ENCODE results near the gene NMT2. TPM values are rescaled to one million over a fixed set of nuclear protein-coding genes. Genes with fewer than 3 reads are reported as not detected.

Gene NMT2
- total RNA-seq, 6 experiments from 2014 or later, result 18.1 to 34.5 (median 30.8) TPM

- TF ChIP-seq CTCF (IDR thresholded peaks at IDR 0.05) (no peak), POLR2A (IDR thresholded peaks at IDR 0.05) (no peak)
- Histone ChIP-seq H3K27me3 (no peaks in the 10 kb centered on the region), H3K27ac (no peak overlapping the region), H3K9me3 (no peaks in the 10 kb centered on the region), H3K4me3 (no peak overlapping the region), H3K4me1 (no peaks in the 10 kb centered on the region), H3K36me3 (no peaks in the 10 kb centered on the region)
- ATAC-seq (no peak), DNase-seq (no peak)
- intact Hi-C loops (cut with DNase I), result no loop called here
- 37% methylated on average over 1 of the region's 1 CpG for WGBS (ENCODE audit: insufficient coverage, low coverage, low lambda C conversion rate, missing lambda C conversion rate)
These were observed 109.8 kb downstream of the NMT2 start for GRCh38 chr10:15058689-15059088.

Small RNA genes lying within 50 kb of the gene (small RNA-seq; reads per million reads assigned to genes)
- 0 to 0.68 reads per million in 2 experiments for gene AL590365.1

Other genes starting within 250 kb of the NMT2 start
- gene DCLRE1C, start 214.6 kb downstream of the NMT2 start, total RNA-seq, result 1 to 10 TPM; 1.7 to 5.0 (median 3.0) TPM
- gene MEIG1, start 209.3 kb downstream of the NMT2 start, total RNA-seq, result under 1 TPM in 1 of 6 experiments, not detected in 5; 0.51 TPM
- 1 to 10 TPM in 1 of 6 experiments, not detected in 5; 1.2 TPM for gene OLAH, start 124.8 kb downstream of the NMT2 start, total RNA-seq
- under 1 TPM in 2 of 6 experiments, not detected in 4; 0.16 to 0.18 TPM for gene ACBD7, start 79.9 kb downstream of the NMT2 start, total RNA-seq
- 1 to 10 TPM; 5.4 to 9.4 (median 6.9) TPM for gene RPP38, start 71.3 kb downstream of the NMT2 start, total RNA-seq
- gene FAM171A1, start 202.6 kb upstream of the NMT2 start, total RNA-seq, result 10 to 100 TPM in 4 of 6 experiments, 1 to 10 TPM in 2; 6.1 to 12.1 (median 10.3) TPM

All from right lobe of liver (tissue), 6 donors.